ENCODE results near the gene GPR135.
"Not testable (repeated sequence)": the region's sequence is repeated elsewhere in the genome, so short reads cannot be mapped to it uniquely, and the experiment has no call there.

Gene GPR135

GRCh38 chr14:59450716-59451115 lies 14.5 kb downstream of the GPR135 start:
- WGBS (ENCODE audit: insufficient coverage, insufficient read length) = no CpG with 5 or more reads among the region's 3 CpGs

GRCh38 chr14:59448673-59449072 lies 16.5 kb downstream of the GPR135 start:
- H3K4me1 ChIP-seq (ENCODE audit: control insufficient read depth, insufficient read depth, low read length); H3K36me3 ChIP-seq (ENCODE audit: control insufficient read depth, insufficient read depth, low read length); H3K27ac ChIP-seq (ENCODE audit: low read length); DNase-seq (ENCODE audit: low read depth, low spot score); H3K27me3 ChIP-seq (ENCODE audit: control insufficient read depth, insufficient read depth, low read length); H3K9me3 ChIP-seq (ENCODE audit: control insufficient read depth, insufficient read depth, low read length); H3K4me3 ChIP-seq (ENCODE audit: low read length): not testable (repeated sequence)
- WGBS (ENCODE audit: insufficient coverage, insufficient read length) = no CpG with 5 or more reads among the region's 2 CpGs

More at GRCh38 chr14:59450716-59451115, 14.5 kb downstream of the GPR135 start:
- Histone ChIP-seq H3K4me3 (ENCODE audit: low read length) (no peak overlapping the region), H3K27ac (ENCODE audit: low read length) (no peak overlapping the region), H3K9me3 (ENCODE audit: control insufficient read depth, insufficient read depth, low read length) (no peaks in the 10 kb centered on the region), H3K36me3 (ENCODE audit: control insufficient read depth, insufficient read depth, low read length) (no peaks in the 10 kb centered on the region), H3K4me1 (ENCODE audit: control insufficient read depth, insufficient read depth, low read length) (no peaks in the 10 kb centered on the region), H3K27me3 (ENCODE audit: control insufficient read depth, insufficient read depth, low read length) (no peaks in the 10 kb centered on the region)
- DNase-seq (ENCODE audit: low read depth, low spot score) = no peak

GRCh38 chr14:59439256-59439965 lies 25.8 kb downstream of the GPR135 start:
- Histone ChIP-seq H3K27ac (ENCODE audit: low read length) (no peak overlapping the region), H3K36me3 (ENCODE audit: control insufficient read depth, insufficient read depth, low read length) (no peaks in the 10 kb centered on the region), H3K27me3 (ENCODE audit: control insufficient read depth, insufficient read depth, low read length) (no peaks in the 10 kb centered on the region), H3K4me1 (ENCODE audit: control insufficient read depth, insufficient read depth, low read length) (no peaks in the 10 kb centered on the region), H3K4me3 (ENCODE audit: low read length) (no peak overlapping the region), H3K9me3 (ENCODE audit: control insufficient read depth, insufficient read depth, low read length) (no peaks in the 10 kb centered on the region)
- no peak for DNase-seq (ENCODE audit: low read depth, low spot score)
- WGBS (ENCODE audit: insufficient coverage, insufficient read length) = no CpG with 5 or more reads among the region's 5 CpGs

- no peaks in the 10 kb centered on the region for H3K4me1 ChIP-seq (ENCODE audit: control insufficient read depth, insufficient read depth, low read length)
- no peak for DNase-seq (ENCODE audit: low read depth, low spot score)
- H3K27ac ChIP-seq (ENCODE audit: low read length) = no peak overlapping the region
- H3K4me3 ChIP-seq (ENCODE audit: low read length) = no peak overlapping the region
- no CpG with 5 or more reads among the region's 1 CpG for WGBS (ENCODE audit: insufficient coverage, insufficient read length)
- H3K9me3 ChIP-seq (ENCODE audit: control insufficient read depth, insufficient read depth, low read length) = no peaks in the 10 kb centered on the region
- H3K27me3 ChIP-seq (ENCODE audit: control insufficient read depth, insufficient read depth, low read length) = no peaks in the 10 kb centered on the region
- H3K36me3 ChIP-seq (ENCODE audit: control insufficient read depth, insufficient read depth, low read length) = no peaks in the 10 kb centered on the region
Observed at GRCh38 chr14:59438195-59438647, 27.0 kb downstream of the GPR135 start.

GRCh38 chr14:59435987-59436386 lies 29.2 kb downstream of the GPR135 start:
- H3K36me3 ChIP-seq (ENCODE audit: control insufficient read depth, insufficient read depth, low read length) = no peaks in the 10 kb centered on the region
- H3K9me3 ChIP-seq (ENCODE audit: control insufficient read depth, insufficient read depth, low read length) = no peaks in the 10 kb centered on the region
- H3K27ac ChIP-seq (ENCODE audit: low read length) = no peak overlapping the region
- no peaks in the 10 kb centered on the region for H3K4me1 ChIP-seq (ENCODE audit: control insufficient read depth, insufficient read depth, low read length)
- H3K27me3 ChIP-seq (ENCODE audit: control insufficient read depth, insufficient read depth, low read length) = no peaks in the 10 kb centered on the region
- H3K4me3 ChIP-seq (ENCODE audit: low read length) = no peak overlapping the region
- no CpG with 5 or more reads among the region's 1 CpG for WGBS (ENCODE audit: insufficient coverage, insufficient read length)
- DNase-seq (ENCODE audit: low read depth, low spot score) = no peak

- H3K27ac ChIP-seq (ENCODE audit: low read length) = no peak overlapping the region
- no peak overlapping the region for H3K4me3 ChIP-seq (ENCODE audit: low read length)
- H3K4me1 ChIP-seq (ENCODE audit: control insufficient read depth, insufficient read depth, low read length) = no peaks in the 10 kb centered on the region
- H3K9me3 ChIP-seq (ENCODE audit: control insufficient read depth, insufficient read depth, low read length) = no peaks in the 10 kb centered on the region
- H3K27me3 ChIP-seq (ENCODE audit: control insufficient read depth, insufficient read depth, low read length) = no peaks in the 10 kb centered on the region
- no peak for DNase-seq (ENCODE audit: low read depth, low spot score)
- H3K36me3 ChIP-seq (ENCODE audit: control insufficient read depth, insufficient read depth, low read length) = no peaks in the 10 kb centered on the region
- no CpG with 5 or more reads among the region's 3 CpGs for WGBS (ENCODE audit: insufficient coverage, insufficient read length)
Observed at GRCh38 chr14:59435101-59435500, 30.1 kb downstream of the GPR135 start.

- no peaks in the 10 kb centered on the region for H3K27me3 ChIP-seq (ENCODE audit: control insufficient read depth, insufficient read depth, low read length)
- H3K4me1 ChIP-seq (ENCODE audit: control insufficient read depth, insufficient read depth, low read length) = no peaks in the 10 kb centered on the region
- WGBS (ENCODE audit: insufficient coverage, insufficient read length) = no CpG with 5 or more reads among the region's 4 CpGs
- no peak for DNase-seq (ENCODE audit: low read depth, low spot score)
- H3K27ac ChIP-seq (ENCODE audit: low read length) = no peak overlapping the region
- H3K36me3 ChIP-seq (ENCODE audit: control insufficient read depth, insufficient read depth, low read length) = no peaks in the 10 kb centered on the region
- H3K9me3 ChIP-seq (ENCODE audit: control insufficient read depth, insufficient read depth, low read length) = no peaks in the 10 kb centered on the region
- H3K4me3 ChIP-seq (ENCODE audit: low read length) = no peak overlapping the region
Observed at GRCh38 chr14:59429790-59430189, 35.4 kb downstream of the GPR135 start.

- no peaks in the 10 kb centered on the region for H3K36me3 ChIP-seq (ENCODE audit: control insufficient read depth, insufficient read depth, low read length)
- no CpG with 5 or more reads among the region's 1 CpG for WGBS (ENCODE audit: insufficient coverage, insufficient read length)
- no peaks in the 10 kb centered on the region for H3K9me3 ChIP-seq (ENCODE audit: control insufficient read depth, insufficient read depth, low read length)
- no peak for DNase-seq (ENCODE audit: low read depth, low spot score)
- no peak overlapping the region for H3K4me3 ChIP-seq (ENCODE audit: low read length)
- H3K27me3 ChIP-seq (ENCODE audit: control insufficient read depth, insufficient read depth, low read length) = no peaks in the 10 kb centered on the region
- H3K4me1 ChIP-seq (ENCODE audit: control insufficient read depth, insufficient read depth, low read length) = no peaks in the 10 kb centered on the region
- H3K27ac ChIP-seq (ENCODE audit: low read length) = no peak overlapping the region
Observed at GRCh38 chr14:59428581-59429012, 36.6 kb downstream of the GPR135 start.

- H3K4me3 ChIP-seq (ENCODE audit: low read length) = no peak overlapping the region
- no peak overlapping the region for H3K27ac ChIP-seq (ENCODE audit: low read length)
- no CpG with 5 or more reads among the region's 13 CpGs for WGBS (ENCODE audit: insufficient coverage, insufficient read length)
- DNase-seq (ENCODE audit: low read depth, low spot score) = no peak
- H3K9me3 ChIP-seq (ENCODE audit: control insufficient read depth, insufficient read depth, low read length) = no peaks in the 10 kb centered on the region
- H3K4me1 ChIP-seq (ENCODE audit: control insufficient read depth, insufficient read depth, low read length) = no peaks in the 10 kb centered on the region
- no peaks in the 10 kb centered on the region for H3K27me3 ChIP-seq (ENCODE audit: control insufficient read depth, insufficient read depth, low read length)
- no peaks in the 10 kb centered on the region for H3K36me3 ChIP-seq (ENCODE audit: control insufficient read depth, insufficient read depth, low read length)
Observed at GRCh38 chr14:59427653-59428580, 37.3 kb downstream of the GPR135 start.

GRCh38 chr14:59425322-59425935 lies 39.8 kb downstream of the GPR135 start:
- no peaks in the 10 kb centered on the region for H3K9me3 ChIP-seq (ENCODE audit: control insufficient read depth, insufficient read depth, low read length)
- no peak overlapping the region for H3K27ac ChIP-seq (ENCODE audit: low read length)
- no peak for DNase-seq (ENCODE audit: low read depth, low spot score)
- no peaks in the 10 kb centered on the region for H3K4me1 ChIP-seq (ENCODE audit: control insufficient read depth, insufficient read depth, low read length)
- H3K4me3 ChIP-seq (ENCODE audit: low read length) = no peak overlapping the region
- WGBS (ENCODE audit: insufficient coverage, insufficient read length) = no CpG with 5 or more reads among the region's 3 CpGs
- no peaks in the 10 kb centered on the region for H3K36me3 ChIP-seq (ENCODE audit: control insufficient read depth, insufficient read depth, low read length)
- H3K27me3 ChIP-seq (ENCODE audit: control insufficient read depth, insufficient read depth, low read length) = no peaks in the 10 kb centered on the region

Measured in iPS DF 6.9 (cell line).